Putamen (tissue), 1 donor: Measurements from ENCODE around the gene NME3.
A peak's percentile ranks its signal among the peaks of the same experiment; 100 is the strongest.

Source experiments
- DNase-seq: peaks from one replicate; pipeline ENCODE4 v3.0.0-alpha.2; 2016; ENCODE audit warnings: low spot score

Gene NME3

GRCh38 chr16:1793578-1794220 lies 22.4 kb upstream of the NME3 start, which contains the start of gene IGFALS:
Gene IGFALS (minus strand): TSS chr16:1793705. CDS start chr16:1793652, 53 bp downstream.
- DNase-seq: no peak

DNA sequence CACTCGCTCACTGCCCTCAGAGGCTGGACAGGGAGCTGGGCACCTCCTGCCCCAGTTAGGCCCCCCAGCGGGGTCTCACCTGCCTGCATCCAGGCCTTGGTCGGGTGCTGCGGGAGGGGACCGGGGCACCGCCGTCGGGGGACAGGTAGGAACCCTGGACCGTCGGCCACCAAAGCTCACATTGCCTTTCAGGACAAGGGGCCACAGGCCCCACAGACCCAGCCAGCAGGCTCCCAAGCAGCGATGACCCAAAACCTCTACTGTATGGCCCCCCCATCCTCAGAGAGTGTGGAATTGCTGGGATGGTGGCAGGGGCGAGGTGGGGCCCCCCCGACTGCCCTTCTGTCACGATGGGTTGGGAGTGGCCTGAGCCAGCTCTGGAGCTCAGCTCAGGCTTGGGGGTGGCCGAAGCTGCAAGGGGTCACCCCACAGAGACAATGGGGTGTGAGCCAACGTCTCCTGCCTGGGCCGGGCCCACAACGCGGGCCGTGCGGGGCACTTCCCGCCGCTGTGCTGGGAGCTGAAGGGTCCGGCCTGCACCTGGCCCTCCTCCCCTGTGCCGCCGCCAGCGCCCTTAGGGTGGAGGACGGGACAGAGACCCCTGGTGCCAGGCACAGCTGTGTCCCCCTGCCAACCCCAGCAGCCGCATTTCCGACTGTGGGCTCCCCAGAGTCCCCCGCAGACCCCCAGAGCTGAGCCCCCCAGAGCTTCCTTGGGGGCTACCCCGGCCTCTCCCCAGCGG lies 21.7 kb upstream of the NME3 start:
- DNase-seq: no peak

- DNase-seq: no peak
Measured at GRCh38 chr16:1791943-1792812, 20.8 kb upstream of the NME3 start.

DNA sequence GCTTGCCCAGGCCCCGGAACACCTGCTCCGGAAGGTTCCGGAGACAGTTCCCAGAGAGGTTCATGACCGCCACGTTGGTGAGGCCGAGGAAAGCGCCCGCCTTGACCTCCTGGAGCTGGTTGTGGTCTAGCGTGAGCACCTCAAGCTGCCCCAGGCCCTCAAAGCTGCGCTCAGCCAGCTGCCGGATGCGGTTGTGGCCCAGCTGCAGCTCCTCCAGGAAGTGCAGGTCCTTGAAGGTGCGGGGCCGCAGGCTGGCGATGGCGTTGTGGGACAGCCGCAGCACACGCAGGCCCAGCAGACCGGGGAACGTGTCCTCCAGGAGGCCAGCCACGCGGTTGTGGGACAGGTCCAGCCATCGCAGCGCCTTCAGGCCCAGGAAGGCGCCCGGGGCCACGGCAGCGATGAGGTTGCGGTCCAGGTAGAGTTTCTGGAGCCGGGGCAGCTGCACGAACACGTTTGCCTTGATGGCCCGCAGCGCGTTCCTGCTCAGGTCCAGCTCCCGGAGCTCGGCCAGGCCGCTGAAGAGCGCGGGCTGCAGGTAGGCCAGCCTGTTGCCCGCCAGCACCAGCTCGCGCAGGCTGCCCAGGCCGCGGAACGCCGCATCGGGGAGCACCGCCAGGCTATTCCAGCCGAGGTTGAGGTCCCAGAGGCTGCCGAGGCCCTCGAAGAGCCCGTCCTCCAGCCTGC lies 20.1 kb upstream of the NME3 start:
- no peak for DNase-seq

DNA sequence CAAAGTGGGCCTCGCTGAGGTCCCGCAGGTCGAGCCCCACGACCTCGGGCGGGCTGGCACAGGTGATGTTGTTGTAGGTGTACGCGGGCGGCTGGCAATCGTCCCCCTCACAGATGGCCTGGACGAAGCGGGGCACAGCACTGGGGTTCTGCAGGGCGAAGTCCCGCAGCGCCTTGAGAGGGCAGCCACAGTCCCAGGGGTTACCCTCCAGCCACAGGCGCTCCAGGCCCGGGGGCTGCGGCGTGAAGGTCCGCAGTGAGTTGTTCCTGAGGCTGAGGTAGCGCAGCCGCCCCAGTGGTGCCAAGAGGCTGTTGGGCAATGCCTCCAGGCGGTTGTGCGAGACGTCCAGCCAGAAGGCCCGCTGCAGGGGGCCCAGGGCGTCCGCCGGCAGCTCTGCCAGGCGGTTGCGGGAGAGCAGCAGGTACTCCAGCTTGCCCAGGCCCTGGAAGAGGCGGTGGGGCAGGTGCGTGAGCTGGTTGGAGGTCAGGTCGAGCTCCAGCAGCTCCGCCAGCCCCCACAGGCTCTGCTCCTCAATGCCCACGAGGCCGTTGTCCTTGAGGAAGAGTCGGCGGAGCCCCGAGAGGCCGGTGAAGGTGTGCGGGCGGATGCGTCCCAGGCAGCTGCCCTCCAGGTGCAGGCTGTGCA lies 19.4 kb upstream of the NME3 start:
- DNase-seq: no peak

DNA sequence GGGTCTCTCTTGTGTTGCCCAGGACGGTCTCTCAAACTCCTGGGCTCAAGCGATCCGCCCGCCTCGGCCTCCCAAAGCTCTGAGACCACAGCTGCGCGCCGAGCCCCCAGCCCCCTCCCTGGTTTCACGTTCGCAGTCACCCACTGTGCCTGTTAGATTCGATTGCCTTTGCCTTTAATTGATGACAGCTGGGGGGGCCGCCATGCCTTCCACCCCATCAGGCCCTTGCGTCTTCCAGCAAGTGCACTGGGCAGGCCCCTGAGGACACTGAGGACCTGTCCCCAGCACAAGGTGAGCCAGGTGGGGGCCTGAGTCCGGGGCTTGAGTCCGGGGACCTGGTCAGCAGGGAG lies 18.9 kb upstream of the NME3 start:
- no peak for DNase-seq

- no peak for DNase-seq
Measured at GRCh38 chr16:1789643-1790045, 18.3 kb upstream of the NME3 start.

DNA sequence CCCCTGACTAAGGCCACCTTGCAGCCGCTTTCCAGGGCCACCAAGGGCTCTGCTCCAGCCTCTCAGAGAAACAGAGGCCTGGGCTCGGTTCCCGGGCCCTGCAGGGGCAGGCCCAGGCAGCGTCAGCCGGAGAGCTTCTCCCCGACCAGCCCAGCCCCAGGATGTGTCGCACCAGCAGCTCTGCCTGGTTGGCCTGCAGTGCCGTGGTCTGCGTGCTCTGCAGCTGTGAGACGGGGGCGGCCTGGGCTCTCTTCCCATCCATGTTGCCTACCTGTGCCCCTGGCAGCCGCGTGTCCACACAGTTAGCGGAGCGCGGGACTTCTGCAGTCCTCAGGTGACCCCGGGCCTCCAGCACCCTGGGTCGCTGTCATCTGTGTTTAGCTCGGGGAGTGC lies 17.4 kb upstream of the NME3 start:
- no peak for DNase-seq

DNA sequence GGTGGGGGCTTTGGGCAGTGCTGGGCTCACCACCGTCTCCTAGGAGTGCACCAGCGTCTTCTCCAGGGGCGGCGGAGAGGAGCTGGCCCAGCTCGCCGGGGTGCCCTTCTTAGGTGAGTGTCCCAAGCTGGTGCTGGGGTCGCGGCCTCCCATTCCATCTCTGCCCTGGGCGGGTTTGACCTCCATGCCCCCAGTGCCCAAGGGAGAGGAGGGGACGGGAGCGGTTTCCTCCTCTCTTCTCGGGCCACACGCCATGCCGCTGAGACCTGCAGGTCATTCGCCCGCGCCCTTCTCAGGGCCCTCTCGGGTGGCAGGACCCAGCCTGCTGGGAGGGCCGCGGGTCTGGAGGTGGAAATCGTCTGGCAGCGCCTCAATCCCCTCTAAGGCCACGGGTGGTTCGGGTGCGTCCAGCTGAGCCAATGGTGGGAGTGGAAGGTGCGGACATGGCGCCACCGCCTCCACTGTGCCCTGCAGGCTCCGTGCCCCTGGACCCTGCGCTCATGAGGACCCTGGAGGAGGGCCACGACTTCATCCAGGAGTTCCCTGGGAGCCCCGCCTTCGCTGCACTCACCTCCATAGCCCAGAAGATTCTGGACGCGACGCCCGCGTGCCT lies 16.9 kb upstream of the NME3 start:
- no peak for DNase-seq

GRCh38 chr16:1787322-1788094 lies 16.2 kb upstream of the NME3 start:
- DNase-seq: no peak

DNA sequence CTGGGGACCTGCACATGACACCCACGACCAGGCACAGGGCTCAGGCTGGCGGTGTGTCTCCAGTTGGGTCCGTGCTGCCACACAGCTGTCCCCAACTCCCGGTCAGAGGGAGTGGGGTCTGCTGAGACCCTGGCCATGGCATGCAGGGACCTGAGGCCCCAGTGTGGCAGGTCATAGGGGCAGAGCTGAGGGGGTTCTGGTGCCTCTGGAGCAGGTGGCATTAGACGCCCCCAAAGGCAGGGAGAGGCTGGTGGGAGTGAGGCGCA lies 15.6 kb upstream of the NME3 start:
- no peak for DNase-seq

DNA sequence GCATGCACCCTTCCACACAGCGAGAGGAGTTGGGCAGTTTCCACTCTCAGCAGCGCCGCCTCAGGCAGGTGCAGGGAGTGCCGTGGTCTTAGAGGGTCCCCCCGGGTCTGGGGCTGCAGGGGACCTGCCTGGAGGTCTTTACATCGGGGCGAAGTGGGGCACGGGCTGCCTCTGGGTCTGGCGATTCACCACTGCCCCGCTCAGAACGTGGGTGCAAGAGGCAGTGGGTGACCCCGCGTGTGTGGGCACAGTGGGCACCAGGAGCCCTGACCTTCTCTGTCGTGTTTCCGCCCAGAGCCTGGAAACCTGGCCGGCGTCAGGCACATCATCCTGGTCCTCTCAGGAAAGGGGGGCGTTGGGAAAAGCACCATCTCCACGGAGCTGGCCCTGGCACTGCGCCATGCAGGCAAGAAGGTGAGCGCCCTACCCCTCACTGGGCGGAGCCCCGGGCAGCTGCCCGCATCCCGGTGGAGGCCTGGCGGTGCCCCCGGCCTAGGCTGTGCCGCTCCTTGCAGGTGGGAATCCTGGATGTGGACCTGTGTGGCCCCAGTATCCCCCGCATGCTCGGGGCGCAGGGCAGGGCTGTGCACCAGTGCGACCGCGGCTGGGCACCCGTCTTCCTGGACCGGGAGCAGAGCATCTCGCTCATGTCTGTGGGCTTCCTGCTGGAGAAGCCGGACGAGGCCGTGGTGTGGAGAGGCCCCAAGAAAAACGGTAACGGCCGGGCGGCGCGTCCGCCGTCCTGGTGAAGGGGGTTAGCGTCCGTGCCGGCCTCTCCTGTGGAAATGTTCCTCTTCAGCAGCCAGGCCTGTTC lies 15.1 kb upstream of the NME3 start:
- DNase-seq: no peak

GRCh38 chr16:1785846-1786170 lies 14.5 kb upstream of the NME3 start:
- DNase-seq: no peak

DNA sequence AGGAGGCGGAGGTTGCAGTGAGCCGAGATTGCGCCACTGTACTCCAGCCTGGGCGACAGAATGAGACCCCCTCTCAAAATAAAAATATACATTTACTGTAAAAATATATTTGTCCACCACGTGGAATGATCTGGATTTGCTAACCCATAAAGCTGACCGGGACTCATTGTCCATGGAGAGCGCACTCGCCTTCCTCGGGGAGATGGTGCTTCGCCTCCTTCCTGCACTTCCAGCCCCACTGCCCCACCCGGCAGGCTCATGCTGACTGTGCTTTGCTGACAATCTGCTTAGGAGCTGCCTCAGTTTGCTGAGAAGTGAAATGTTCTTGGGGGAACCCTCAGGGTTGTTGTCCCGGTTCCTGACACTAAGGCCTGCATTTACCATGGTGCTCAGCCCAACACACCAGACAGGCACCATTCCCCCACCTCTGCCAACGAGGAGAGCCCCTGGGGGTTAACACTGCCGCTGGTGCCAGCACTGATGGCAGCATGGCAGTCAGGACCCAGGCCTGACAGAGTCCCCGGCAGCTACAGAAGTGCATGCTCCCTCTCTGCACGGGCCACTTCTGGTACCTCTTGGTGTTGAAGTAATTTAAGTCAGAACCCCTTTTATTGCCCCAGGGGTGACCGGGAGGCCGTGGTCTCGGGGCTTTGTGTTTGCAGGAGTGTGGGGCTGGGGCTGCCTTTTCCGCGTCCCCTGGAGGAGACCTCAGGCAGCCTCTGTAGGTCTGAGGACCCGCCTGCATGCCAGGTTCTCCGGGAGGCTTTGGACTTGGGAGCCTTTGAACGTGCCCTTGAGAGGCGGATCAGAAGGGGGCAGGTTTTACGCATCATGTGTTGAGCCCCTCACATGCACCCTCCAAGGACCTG lies 13.9 kb upstream of the NME3 start:
- DNase-seq: no peak

DNA sequence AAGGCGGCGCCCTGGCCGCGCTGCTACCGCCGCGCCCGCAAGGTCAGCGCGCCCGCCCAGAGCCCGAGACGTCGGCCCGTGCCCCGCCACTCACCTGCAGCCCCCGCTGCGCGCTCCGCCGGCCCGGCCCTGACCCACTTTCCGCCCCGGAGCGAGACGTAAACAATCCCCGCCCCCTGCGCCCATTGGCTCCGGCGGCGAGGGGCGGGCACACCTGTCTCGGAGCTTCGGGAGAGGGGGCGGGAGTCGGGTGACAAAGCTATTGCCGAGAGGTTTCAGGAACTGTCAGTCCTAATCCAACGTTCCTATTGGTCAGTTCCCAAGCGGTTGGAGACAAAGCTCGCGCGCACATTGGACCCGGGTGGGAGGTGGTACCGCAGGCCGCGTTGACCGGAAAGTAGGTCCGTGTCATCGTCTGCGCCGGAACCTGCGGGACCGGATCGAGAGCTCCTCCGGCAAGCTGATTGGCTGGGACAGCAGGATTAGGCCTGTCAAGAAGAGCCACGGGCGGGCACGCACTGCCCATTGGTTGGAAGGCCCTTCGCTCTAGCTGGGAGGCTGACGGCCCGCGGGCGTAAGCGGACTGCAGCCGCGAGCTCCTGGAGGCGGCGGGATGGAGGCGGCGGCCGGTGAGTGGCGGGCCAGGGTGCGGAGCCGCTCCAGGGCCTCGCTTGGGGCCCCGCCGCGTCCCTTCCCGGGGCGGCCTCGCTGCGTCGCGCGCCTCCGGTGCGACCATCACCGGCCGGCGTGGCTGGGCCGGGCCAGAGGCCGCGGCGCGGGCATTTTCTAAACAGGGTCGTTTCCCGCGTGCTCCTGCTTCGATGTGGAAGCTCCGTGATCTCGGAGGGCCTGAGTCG lies 11.3 kb upstream of the NME3 start, which contains the start of the genes NUBP2 and SPSB3:
TSS of gene NUBP2 (plus strand) at position 553 of the 857 bp plus-strand sequence. CDS start at position 614, 61 bp downstream.
TSS of gene SPSB3 (minus strand) at position 164 of the 857 bp plus-strand sequence. CDS start 1,088 bp downstream, outside the sequence.
- peak; percentile 100 for DNase-seq

- DNase-seq: no peak
Measured at GRCh38 chr16:1781758-1782407, 10.5 kb upstream of the NME3 start.

GRCh38 chr16:1781254-1781653 lies 9.9 kb upstream of the NME3 start:
- no peak for DNase-seq
